Measurements from ENCODE around the gene ZNF621.

DNA sequence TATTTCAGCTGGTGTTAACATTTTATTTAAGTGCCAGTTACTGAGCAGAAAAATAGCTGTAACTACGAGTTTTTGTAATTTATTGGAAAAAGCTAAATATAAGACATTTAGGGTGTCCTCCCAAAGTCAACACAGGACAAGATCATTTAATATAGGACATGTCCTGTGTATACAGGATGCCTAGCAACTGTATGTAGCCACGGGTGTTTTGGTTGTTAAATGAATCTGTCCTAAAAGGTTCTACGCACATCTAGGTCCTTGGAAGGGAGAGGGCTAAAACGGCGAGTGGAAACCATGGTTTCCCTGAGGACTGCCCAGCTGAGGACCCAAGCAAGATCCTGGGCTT lies 565 bp upstream of the ZNF621 start:
- no peak for TF ChIP-seq POLR2A (IDR thresholded peaks at IDR 0.05)
- no peak for TF ChIP-seq POLR2AphosphoS5 (IDR thresholded peaks at IDR 0.05; ENCODE audit: insufficient read depth in 1 of 2, low read depth in 1 of 2)
- TF ChIP-seq, protein P1, sequence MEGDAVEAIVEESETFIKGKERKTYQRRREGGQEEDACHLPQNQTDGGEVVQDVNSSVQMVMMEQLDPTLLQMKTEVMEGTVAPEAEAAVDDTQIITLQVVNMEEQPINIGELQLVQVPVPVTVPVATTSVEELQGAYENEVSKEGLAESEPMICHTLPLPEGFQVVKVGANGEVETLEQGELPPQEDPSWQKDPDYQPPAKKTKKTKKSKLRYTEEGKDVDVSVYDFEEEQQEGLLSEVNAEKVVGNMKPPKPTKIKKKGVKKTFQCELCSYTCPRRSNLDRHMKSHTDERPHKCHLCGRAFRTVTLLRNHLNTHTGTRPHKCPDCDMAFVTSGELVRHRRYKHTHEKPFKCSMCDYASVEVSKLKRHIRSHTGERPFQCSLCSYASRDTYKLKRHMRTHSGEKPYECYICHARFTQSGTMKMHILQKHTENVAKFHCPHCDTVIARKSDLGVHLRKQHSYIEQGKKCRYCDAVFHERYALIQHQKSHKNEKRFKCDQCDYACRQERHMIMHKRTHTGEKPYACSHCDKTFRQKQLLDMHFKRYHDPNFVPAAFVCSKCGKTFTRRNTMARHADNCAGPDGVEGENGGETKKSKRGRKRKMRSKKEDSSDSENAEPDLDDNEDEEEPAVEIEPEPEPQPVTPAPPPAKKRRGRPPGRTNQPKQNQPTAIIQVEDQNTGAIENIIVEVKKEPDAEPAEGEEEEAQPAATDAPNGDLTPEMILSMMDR (IDR thresholded peaks at IDR 0.05), result no peak
